22Rv1 (cell line): ENCODE data around the gene INPP5B.
A peak's percentile ranks its signal among the peaks of the same experiment; 100 is the strongest.

ENCODE experiments used
- CTCF ChIP-seq: fragments of 450-650 bp; IDR thresholded peaks from 2 replicates; pipeline ENCODE4 v1.5.1; 2017; ENCODE audit warnings: mild to moderate bottlenecking
- ZFX ChIP-seq: fragments of 450-650 bp; IDR thresholded peaks from 2 replicates; pipeline ENCODE4 v1.6.1; 2017; ENCODE audit warnings: antibody characterized with exemption, borderline replicate concordance

GRCh38 chr1:37811027-37811655 is 135.7 kb downstream of the INPP5B start:
- peak; percentile 95 for TF ChIP-seq CTCF
- TF ChIP-seq ZFX, result no peak
